Dedifferentiated amniotic fluid mesenchymal stem cell (primary cell): ENCODE measurements around the gene SMARCA4.
"Not testable (repeated sequence)": the region's sequence is repeated elsewhere in the genome, so short reads cannot be mapped to it uniquely, and the experiment has no call there.

ENCODE experiments used
- DNase-seq: peaks from one replicate; pipeline ENCODE4 v3.0.0-alpha.2; 2016; ENCODE audit errors: extremely low spot score

Gene SMARCA4

GRCh38 chr19:10976131-10976892 lies 15.5 kb downstream of the SMARCA4 start:
- no peak for DNase-seq

DNA sequence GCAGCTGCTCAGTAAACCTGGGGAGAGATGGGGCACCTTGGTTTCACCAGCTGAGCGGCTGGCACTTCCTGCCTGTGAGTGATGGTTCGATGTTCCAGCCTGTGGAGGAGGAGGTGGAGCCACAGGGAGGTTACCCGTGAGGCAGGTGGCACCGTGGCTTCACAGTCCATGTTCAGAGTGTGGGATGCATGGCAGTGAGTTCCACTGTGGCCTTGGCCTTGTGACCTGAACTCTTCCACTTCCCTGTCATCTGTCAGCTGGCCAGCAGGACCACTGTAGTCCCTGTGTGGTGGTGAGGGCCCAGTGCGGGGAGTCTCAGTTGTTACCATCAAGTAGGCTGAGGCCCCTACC lies 16.9 kb downstream of the SMARCA4 start:
- no peak for DNase-seq

DNA sequence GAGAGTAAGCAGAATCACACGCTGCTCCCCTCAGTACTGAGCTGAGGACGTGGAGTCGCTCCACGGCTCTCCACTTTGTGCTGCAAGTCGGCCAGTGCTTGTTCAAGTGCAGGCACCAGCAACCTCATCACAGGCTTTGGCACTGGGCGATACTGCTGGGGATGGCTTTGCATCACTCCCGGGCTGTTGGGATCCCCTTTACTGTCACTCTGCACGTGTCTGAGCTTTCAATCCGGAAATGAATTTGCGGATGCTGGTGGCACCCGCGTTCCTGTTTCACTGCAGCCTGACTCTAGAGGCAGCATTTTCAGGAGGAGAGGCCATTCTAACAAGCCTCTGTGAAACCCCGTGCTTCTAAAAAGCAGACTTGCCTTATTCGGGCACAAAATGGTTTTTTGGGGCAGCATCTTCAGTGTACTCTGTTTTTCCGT lies 19.1 kb downstream of the SMARCA4 start:
- DNase-seq = no peak

- DNase-seq = no peak
Measured at GRCh38 chr19:10981252-10981895, 20.5 kb downstream of the SMARCA4 start.

DNA sequence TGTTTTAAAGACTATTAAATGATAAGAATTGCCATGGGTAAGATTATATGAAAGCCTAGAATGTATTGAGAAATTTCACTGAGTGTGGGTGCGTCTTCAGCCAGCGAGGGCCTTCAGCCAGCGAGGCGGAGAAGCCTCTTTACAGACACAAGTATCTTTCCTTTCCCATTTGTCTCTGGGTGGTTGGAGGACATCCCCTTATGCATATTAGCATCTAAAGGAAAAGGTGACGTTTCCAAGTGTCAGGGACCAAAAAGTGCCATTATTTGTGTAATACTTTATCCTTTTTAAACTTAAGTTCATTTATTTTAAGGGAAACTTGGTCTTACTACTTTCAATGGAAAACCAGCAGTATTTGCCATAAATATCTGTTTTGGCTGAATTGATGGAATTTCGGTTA lies 22.2 kb downstream of the SMARCA4 start:
- no peak for DNase-seq

DNA sequence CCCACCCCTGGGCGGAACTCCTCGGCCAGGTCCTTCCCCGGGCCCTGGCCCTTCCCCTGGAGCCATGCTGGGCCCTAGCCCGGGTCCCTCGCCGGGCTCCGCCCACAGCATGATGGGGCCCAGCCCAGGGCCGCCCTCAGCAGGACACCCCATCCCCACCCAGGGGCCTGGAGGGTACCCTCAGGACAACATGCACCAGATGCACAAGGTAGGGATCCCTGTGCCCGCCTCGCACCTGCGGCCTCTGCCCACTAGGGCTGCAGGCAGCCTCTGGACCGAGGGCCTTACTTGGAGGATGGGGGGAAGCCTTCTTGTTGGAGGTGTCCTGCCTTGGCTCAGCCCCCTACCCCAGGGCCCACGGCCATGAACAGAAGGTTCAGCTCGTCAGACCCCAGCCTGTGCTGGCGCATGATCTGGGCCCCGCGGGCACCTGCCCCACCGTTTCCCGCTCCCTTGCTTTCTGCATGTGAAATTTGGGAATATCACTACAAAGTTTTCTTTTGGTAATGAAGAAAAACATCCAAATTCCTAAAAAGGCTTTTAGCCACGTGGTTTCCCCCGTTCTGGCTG lies 23.4 kb downstream of the SMARCA4 start:
- no peak for DNase-seq

DNA sequence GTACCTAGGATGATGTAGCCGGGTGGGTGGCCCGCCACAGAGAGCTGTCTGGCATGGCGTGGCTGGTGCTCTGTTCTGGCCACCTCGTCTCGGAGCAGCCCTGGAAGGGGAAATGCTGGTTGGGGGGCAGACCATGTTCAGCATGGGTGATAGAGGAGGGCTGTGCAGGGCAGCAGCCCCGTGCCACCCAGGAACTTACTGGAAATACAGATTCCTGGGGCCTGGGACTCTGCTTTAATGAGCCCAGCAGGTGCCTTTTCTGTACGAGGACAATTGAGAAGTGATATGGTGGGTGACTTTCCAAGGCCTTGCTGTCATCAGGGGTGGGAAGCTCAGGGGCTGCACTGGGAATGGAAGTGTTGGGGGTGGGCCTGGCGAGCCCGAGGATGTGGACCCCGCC lies 24.7 kb downstream of the SMARCA4 start:
- DNase-seq = no peak

DNA sequence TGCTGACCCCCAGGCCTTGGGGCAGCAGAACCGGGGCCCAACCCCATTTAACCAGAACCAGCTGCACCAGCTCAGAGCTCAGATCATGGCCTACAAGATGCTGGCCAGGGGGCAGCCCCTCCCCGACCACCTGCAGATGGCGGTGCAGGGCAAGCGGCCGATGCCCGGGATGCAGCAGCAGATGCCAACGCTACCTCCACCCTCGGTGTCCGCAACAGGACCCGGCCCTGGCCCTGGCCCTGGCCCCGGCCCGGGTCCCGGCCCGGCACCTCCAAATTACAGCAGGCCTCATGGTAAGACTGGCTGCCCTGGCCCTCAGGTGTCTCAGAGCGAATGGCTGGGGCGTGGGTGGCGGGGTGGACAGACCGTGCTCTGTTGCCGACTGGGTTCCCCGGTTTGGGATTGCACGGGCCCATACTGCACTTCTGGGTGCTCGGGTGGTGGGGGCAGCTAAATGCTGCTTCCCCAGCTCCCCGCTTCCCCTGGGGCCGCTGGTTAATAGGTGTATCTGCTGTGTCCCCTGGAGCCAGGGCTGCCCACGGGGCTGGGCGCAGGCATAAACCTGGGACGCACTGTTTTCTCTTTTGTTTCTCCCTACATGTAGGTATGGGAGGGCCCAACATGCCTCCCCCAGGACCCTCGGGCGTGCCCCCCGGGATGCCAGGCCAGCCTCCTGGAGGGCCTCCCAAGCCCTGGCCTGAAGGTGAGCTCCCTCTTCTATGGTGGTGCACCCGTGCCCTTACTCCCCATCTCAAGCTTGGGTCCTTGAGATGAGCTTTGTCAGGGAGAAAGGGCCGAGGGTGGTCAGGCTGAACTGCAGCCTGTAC lies 25.7 kb downstream of the SMARCA4 start:
- no peak for DNase-seq

DNA sequence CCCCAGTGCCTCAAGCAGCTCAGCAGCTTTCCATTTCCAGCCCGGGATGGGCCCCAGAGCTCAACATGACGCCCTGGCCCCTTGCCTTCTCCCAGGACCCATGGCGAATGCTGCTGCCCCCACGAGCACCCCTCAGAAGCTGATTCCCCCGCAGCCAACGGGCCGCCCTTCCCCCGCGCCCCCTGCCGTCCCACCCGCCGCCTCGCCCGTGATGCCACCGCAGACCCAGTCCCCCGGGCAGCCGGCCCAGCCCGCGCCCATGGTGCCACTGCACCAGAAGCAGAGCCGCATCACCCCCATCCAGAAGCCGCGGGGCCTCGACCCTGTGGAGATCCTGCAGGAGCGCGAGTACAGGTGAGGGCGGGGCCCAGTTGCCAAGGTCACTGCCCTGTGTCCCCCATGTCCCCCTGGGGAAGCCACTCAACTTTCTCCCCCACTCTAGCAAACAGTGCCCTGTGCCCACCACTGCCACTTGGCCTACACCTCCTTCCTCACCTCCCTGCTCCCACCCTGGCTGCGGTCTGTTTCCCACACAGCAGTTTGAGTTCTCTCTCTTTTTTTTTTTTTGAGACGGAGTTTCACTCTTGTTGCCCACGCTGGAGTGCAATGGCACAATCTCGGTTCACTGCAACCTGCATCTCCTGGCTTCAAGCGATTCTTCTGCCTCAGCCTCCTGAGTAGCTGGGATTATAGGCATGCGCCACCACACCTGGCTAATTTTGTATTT lies 26.9 kb downstream of the SMARCA4 start:
- DNase-seq = no peak

- DNase-seq = no peak
Measured at GRCh38 chr19:10988380-10988779, 27.6 kb downstream of the SMARCA4 start.

- no peak for DNase-seq
Measured at GRCh38 chr19:10988921-10989320, 28.1 kb downstream of the SMARCA4 start.

GRCh38 chr19:10991076-10991475 lies 30.2 kb downstream of the SMARCA4 start:
- DNase-seq = no peak

DNA sequence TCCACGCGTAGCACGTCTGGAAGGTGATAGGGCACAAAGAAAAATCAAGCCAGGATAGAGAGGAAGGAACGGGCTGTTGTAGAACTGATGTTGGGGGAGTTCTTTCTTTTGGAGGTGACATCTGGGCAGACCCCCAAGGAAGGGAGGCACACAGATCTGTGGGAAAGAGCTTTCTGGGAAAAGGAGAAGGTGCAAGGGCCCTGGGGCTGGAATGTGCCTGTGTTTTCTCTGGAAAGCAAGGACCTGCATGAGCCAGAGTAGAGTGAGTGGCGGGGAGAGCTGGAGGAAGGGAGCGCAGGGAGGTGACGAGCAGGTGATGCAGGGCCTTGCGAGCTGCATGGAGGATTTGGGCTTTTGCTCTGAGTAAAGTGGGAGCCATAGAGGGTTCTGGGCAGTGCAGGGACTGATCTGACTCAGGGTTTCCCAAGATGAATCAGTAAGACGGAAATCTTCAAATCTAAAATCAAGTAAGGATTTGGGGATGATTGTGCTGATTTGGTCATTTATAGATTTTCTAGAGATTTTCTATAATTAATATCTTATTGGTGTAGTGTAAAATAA lies 30.8 kb downstream of the SMARCA4 start:
- no peak for DNase-seq

- DNase-seq = not testable (repeated sequence)
Measured at GRCh38 chr19:10992174-10992573, 31.3 kb downstream of the SMARCA4 start.

- DNase-seq = no peak
Measured at GRCh38 chr19:10995926-10996600, 35.2 kb downstream of the SMARCA4 start.

GRCh38 chr19:10998045-10998533 lies 37.3 kb downstream of the SMARCA4 start:
- DNase-seq = no peak

DNA sequence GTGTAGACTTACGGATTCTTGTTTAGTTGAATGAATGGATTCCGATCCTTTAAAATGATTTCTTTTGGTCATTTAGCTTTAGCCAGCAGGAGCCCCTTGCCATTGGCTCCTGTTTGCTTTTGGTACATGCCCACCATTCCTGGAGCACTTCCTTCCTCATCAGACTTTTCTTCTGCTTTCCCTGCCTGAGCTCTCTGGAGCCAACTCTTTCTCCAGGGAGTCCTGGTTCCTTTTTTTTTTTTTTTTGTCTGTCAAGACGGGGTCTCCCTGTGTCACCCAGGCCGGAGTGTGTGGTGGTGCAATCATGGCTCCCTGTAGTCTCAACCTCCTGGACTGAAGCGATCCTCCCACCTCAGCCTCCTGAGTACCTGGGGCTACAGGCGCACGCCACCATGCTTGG lies 37.8 kb downstream of the SMARCA4 start:
- no peak for DNase-seq

DNA sequence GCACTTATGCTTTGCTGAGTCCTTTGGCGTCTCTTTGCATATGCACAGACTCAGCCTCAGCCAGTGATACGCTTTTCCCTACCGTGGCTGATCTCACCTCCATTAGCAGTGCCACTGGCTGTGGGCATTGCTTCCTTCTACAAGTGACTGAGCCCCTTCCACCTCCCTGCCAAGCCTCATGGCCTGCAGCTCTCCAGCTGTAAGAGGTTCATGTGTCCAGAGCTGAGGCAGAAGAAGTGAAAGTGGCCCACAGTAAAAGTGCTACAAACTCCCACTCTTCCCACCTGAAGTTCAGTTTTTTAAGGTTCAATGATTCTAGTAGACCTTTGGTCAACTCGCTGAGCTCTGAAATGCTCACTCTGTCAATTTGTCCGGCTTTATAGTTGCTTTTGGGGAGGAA lies 44.7 kb downstream of the SMARCA4 start:
- no peak for DNase-seq

DNA sequence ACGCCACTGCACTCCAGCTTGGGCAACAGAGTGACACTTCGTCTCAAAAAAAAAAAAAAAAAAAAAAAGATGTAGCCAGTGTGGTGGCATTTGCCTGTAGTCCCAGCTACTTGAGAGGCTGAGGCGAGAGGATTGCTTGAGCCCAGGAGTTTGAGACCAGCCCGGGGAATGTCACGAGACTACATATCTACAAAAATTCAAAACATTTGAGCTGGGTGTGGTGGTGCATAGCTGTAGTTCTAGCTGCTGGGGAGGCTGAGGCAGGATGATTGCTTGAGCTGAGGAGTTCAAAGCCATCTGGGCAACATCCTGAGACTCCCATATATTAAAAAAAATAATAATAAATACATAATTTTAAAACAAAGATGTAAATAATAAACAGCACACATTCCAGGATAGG lies 46.6 kb downstream of the SMARCA4 start:
- DNase-seq = no peak

- no peak for DNase-seq
Measured at GRCh38 chr19:11007962-11008532, 47.2 kb downstream of the SMARCA4 start.
